NCI-H146 treated with DMSO at 0.1 percent for 48 hours (cell line): Measurements from ENCODE around the gene CDK17.
"Not testable (repeated sequence)": the region's sequence is repeated elsewhere in the genome, so short reads cannot be mapped to it uniquely, and the experiment has no call there.

Experiments used
- DNase-seq: peaks from one replicate; lab custom pipeline; 2025; ENCODE audit not compliant: unreplicated experiment; lab: John Stamatoyannopoulos, UW

CDK17 gene

DNA sequence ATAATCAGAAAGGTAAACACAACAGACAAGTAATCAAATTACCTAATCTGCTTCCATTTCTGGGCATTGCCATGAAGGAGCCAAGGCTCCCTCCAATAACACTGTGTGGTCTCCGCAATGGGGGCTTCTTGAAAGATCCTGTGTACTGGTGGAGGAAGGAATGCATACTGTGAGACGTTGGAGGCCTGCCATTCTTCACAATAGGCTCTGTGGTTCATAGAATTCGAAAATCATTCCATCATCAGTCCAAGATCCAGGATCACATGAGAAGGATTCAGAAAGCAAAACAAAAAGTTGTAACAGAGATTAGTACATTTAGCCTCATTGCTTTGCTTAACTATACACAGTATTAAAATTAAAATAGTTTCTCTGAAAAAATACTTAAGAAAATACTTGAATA is 76.3 kb downstream of the CDK17 start:
- no peak for DNase-seq

DNA sequence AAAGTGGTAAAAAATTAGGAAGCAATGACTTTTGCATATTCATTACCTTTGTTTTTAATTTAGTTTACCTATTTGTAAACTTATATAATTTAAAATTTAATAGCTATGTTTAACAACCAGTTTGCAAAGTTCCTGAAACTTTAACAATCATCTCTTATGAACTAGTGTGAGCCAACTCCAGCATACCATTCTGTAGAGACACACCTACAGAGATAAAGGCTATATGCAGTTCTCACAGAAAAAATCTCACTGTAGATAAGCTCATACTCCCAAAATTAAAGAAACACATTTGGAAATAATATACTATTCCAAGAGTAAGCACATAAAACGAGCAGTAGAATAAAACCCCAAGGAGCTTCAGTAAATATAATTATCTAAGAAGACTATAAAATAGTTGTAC is 77.5 kb downstream of the CDK17 start:
- DNase-seq = no peak

DNA sequence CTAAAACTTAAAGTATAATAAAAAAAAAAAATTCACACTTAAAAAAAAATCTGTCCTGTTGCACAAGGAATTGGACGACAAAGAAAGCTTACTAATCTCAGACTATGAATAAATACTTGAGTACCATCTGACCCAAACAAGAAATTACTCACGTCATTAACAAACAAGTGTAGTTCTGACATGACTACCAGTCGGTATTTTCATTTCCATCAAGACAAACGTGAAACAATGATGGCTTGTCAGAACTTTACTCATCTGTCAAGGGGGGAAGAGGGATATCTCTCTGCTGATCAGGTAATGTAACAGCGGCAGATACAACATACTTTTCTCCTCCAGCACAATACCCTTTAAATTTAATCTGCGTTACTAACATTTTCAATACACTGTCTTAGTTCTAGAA is 78.3 kb downstream of the CDK17 start:
- DNase-seq = no peak

DNA sequence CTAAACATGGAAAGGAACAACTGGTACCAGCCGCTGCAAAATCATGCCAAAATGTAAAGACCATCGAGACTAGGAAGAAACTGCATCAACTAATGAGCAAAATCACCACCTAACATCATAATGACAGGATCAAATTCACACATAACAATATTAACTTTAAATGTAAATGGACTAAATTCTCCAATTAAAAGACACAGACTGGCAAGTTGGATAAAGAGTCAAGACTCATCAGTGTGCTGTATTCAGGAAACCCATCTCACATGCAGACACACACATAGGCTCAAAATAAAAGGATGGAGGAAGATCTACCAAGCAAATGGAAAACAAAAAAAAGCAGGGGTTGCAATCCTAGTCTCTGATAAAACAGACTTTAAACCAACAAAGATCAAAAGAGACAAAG is 82.4 kb downstream of the CDK17 start:
- not testable (repeated sequence) for DNase-seq

DNA sequence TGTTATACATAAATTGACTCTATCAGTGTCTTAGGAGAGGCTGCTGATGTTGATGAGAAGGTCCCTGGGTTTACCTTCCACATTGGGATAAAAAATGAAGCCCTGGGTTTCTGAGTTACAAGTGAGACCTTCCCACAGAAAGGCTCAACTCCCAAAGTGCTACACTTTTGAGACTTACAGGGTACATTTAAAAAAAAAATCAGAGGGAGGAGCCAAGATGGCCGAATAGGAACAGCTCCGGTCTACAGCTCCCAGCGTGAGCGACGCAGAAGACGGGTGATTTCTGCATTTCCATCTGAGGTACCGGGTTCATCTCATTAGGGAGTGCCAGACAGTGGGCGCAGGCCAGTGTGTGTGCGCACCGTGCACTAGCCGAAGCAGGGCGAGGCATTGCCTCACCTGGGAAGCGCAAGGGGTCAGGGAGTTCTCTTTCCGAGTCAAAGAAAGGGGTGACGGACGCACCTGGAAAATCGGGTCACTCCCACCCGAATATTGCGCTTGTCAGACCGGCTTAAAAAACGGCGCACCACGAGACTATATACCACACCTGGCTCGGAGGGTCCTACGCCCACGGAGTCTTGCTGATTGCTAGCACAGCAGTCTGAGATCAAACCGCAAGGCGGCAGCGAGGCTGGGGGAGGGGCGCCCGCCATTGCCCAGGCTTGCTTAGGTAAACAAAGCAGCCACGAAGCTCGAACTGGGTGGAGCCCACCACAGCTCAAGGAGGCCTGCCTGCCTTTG is 84.3 kb downstream of the CDK17 start:
- DNase-seq = peak; percentile 30

DNA sequence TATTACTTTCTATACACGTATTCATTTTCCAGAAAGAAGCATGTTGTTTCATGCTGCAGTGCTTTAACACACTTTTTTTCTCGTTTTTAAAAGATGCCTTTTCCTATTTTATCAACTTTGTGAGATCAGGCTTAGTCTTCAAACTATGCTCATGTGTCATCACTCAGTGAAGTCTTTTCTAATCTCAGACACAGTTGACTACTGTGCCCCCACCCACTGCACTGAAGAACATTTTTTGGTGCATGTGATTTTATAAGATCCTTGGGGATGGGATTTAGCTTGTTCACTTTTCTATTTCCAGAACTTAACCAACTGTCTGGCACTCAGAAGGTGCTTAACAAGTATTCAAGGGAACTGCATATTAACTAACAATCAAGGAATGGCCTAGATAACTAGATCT is 85.5 kb downstream of the CDK17 start:
- DNase-seq = no peak

DNA sequence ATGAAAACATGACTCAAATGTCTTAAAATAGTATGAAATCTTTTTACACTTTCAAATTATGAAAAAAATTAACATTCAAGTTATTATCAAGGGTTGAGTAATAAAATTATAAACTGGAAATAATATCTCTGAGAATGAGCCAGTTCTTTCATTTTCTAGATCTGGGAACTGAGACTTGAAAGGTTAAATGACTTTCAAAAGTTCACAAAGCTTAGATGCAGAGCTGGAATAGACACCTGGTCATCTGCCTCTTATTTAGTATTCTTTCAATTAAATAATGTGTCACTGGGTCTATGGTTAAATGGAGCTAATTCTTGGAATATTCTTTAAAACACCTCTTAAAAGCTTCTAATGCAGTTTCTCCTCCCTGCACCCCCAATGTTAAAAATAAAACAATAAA is 86.6 kb downstream of the CDK17 start:
- DNase-seq = no peak

DNA sequence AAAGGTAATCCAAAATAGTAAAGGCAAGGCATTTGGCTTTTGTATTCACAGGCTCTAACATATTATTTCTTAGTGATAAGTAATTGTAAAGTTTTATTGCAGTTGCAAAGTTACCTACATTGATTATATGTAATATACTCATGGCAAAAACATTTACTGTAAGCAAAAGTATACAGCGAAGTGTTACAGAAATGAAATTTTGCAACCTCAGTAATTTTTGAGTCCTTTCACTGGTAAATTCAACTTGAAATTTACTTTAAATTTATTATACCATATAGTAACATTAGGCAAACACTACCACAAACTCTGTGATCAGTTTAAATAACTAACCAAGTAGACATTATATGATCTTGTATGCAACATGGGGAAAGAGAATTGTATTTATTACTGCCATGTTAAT is 89.0 kb downstream of the CDK17 start:
- DNase-seq = no peak

DNA sequence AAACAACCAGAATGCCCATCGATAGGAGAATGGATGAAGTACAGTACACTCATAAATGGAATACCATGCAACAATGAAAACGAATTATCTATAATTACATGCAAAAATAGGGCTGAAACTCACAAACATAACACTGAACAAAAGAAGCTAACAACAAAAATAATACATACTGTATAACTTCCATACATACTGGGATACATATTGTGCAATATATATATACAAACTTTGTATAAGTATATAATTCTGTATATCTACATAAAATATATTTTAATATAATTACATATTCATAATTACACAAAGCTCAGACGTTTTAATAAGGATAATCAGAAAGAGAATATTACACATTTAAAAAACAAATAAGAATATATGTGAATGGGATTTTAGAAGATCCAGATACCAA is 90.2 kb downstream of the CDK17 start:
- no peak for DNase-seq

DNA sequence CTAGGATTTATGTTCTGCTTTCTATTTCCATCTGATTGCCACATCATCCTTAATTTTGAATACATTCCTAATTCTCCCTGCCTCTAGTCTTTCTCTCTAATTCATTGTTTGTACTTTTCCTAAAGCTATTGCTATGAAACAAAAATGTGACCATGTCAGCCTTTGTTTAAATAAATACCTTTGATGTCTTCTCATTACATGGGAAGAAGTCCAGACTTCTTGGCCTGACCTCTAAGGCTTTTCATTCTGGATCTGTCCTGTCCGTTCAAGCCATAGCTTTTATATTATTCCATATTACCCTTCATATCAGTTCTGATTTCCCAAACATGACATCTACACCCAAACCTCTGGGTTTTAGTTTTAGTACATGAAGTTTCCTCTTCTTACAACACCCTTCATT is 91.4 kb downstream of the CDK17 start:
- no peak for DNase-seq

DNA sequence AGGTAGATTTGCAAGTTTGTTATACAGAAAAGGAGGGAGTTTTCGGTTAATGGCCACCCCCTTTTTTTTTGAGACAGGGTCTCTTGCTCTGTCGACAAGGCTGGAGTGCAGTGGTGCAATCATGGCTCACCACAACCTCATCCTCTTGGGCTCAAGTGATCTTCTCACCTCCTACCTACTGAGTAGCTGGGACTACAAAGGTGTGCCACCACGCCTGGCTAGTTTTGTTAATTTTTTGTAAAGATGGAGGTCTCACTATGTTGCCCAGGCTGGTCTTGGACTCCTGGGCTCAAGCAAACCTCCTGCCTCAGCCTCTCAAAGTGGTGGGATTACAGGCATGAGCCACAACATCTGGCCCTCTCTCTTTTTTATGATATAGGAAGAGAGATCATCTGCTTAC is 94.6 kb downstream of the CDK17 start:
- no peak for DNase-seq

DNA sequence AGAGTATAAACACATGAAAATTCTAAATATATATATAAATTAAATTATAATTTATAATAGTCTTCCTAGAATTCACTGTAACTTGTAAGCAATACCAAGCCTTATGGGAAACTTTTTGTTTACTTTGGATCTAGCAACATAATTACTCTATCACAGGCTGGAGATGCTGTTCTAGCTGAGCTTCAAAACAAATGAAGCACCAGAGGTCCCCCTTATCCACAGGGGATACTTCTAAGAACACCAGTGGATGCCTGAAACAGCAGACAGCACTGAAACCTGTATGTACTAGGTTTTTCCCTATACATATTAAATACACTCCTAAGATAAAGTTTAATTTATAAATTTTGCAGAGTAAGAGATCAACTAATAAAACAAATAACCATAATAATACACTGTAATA is 96.6 kb downstream of the CDK17 start:
- no peak for DNase-seq

DNA sequence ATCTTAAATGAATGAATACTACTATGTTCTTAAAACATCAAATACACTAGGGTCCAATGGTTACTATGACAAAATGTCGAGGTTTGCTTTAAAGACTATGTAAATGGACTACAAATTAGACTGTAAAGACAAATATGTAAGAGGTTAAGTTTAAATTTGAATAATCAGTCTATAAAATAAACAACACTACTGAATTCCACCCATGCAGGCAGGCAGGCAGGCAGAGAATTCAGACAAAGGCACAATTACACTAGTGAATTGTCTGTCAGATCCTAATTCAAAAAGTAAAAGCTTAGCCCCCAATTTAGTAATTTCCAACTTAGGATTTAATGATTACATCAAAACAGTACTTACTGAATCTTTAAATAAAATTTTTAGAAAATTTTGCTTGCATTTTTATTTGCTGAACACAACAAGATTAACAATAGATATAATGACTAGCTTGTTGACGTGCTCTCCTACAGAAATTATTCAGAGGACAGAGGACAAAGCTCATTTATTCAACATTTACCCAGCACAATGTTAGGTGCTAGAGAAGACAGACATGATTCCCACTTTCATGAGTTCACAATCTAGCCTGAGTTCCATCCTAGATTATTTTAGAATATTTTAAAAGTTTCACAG is 97.4 kb downstream of the CDK17 start:
- no peak for DNase-seq

DNA sequence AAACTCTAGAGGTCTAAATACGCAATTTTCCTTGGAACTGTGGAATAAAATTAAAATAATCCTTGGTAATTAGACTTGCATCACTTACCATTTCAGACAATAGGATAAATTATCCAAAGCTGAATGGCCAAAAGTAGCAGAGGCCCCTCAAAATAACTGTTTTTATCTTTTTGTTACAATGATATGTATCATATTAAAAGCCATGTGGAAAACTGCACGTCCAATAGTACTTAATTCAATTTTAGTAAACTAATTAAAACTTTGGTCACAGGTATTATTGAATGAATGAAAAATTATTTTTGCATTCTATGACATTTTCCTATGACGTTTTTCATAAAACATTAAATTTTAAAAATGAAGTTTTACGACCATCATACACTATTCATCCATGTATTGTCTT is 98.5 kb downstream of the CDK17 start:
- no peak for DNase-seq

DNA sequence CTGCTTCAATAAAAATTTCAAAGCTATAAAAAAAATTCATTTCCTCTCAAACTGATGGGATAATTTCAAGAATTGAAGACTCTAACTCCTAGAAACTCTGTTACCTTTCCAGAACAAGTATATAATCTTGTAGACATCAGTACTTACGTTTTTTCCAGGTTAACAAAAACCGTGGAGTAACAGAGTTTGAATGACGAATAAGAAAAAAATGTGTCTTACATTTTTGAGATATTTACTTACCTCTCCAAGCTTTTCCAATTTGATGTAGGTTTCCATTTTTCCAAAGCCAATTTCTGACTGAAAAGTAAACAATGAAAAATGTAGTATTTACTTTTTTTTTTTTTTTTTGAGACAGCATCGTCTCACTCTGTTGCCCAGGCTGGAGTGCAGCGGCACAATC is 100.2 kb downstream of the CDK17 start:
- DNase-seq = no peak

DNA sequence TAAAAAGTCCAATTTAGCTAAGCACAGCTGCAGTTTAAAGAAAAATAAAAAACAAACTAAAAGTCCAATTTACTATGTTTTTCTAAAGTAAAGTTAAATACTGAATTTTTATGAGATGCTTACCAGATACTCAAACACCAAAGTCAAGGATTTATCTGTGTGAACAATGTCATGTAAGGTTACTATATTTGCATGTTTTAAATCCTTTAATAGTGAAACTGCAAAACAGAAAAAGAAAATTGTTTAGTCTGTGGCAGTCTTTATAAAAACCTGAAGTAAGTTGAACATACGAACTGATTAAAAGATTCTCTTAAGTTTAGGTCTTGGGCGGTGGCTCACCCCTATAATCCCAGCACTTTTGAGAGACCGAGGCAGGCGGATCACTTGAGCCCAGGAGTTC is 102.7 kb downstream of the CDK17 start:
- no peak for DNase-seq

DNA sequence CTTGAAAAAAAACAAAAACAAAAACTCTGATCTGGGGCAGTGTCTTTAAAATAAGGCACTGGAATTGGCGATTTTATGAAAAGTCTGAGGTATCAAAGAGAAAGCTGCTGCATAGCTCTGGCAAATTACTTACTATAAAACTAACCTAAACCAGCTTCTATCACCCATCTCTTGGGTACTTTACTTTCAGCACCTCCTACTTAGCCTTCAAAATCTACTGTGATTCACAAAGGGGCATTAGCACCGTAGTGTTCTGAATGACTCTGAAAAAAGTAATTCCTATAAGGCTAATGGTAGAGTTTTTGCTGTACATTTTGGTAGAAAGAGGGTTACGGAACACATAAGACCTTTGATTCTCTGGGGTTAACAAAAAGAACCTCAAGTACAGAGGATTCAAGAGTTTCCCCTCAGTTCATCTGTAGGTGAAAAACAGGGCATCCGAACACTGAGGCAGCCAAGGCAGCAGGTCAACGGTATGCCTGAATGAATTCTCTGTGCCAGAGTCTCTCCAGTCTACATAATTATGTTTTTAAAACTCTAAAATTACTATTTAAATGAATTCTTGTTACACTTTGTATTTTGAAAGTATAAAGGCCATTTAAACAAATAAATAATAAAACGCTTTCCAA is 104.6 kb downstream of the CDK17 start:
- no peak for DNase-seq

DNA sequence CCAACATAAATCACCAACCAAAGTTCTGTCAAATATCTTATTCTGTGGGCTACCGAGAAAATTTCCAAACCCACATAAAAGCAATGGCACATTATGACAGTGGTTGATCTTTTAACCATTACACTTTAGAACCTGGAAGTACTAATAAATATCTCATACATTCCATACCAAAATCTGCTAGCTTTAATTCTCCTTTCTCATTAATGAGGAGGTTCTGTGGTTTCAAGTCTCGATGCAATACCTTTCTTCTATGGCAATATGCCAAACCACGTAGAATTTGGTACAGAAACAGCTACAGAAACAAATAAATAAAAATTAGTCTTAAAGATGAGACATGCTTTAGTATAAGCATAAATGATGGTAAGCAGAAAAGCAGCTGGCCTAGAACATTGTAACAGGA is 105.4 kb downstream of the CDK17 start:
- DNase-seq = no peak

DNA sequence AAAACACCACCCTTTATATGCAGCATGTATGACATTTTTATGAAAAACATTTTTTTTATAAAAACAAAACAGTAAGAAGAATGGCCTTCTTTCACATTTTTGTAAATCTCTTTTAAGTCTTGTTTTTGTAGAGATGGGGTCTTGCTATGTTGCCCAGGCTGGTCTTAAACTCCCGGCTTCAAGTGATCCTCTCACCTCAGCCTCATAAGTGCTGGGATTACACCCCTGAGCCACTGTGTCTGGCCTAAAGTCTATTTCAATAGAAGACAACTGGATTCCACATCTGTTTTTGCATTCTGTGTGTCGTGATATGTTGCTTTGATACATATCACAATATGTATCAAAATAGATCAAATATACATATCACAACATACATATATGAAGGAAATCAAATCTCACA is 107.1 kb downstream of the CDK17 start:
- DNase-seq = no peak

DNA sequence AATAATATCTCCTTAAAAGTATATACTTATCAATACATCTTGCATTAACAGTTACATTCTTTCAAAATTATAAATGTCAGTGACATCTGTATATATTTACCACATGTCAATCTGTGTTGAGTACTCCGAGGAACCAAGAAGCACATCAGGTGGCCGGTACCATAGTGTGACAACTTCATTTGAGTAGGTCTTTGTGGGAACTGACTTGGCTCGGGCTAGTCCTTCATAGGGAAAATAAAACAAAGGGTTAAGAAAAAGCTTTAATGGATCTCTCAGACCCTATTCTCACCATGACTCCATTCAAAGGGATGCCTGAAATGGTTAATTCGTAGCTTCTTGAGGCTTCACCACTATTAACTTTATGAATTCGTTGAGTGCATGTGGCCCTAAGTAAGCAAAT is 111.2 kb downstream of the CDK17 start:
- DNase-seq = no peak

DNA sequence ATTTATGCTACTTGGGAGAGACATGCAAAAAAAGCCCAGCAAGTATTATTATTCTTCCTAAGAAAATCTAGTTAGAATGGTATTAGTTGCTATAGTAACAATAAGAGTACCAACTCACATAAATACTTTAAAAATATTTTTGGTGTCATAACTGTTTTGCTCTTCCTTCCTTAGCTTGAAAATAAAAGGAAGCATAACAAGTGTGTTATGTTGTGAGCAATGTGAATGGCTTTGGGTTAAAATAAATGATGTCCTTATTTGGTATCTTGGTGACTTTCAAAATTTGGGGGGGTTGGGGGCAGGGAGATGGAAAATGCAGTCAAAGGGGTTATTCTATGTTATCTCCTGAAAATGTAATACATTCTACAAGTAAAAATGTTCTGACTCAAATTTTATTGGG is 115.1 kb downstream of the CDK17 start:
- no peak for DNase-seq

DNA sequence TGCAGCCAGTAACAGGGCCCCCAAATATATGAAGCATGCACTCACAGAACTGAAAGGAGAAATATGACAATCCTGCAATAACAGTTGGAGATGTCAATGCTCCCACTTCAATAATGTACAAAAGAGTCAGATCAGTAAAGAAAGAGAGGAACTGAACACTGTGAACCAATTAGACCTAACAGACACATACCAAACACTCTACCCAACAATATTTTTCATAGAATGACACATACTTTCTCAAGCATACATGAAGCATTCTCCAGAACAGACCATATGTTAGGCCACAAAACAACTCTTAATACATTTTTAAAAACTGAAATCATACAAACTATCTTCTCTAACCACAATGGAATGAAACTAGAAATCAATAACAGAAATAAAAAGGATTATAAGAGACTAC is 125.9 kb downstream of the CDK17 start:
- DNase-seq = no peak
